Measurements from ENCODE around the gene DUOXA2. TPM values are rescaled to one million over a fixed set of nuclear protein-coding genes. Genes with fewer than 3 reads are reported as not detected.

DUOXA2 gene
- total RNA-seq, 1 donor from 2014 or later = not detected

- Mint-ChIP-seq H3K9me3 (no peaks in the 10 kb centered on the region), H3K36me3 (ENCODE audit: low read depth) (no peaks in the 10 kb centered on the region), H3K27me3 (ENCODE audit: low read depth) (peaks cover 22% of the 10 kb centered on the region), H3K27ac (ENCODE audit: unreplicated experiment) (no peak overlapping the region), H3K4me1 (no peaks in the 10 kb centered on the region), H3K4me3 (no peak overlapping the region)
- DNase-seq (ENCODE audit: low read depth, low spot score) = no peak
- no peak for TF ChIP-seq CTCF (conservative IDR thresholded peaks at IDR 0.05)
These were observed 30.9 kb upstream of the DUOXA2 start for GRCh38 chr15:45083223-45083622.

- Mint-ChIP-seq H3K27ac (ENCODE audit: unreplicated experiment) (no peak overlapping the region), H3K4me3 (no peak overlapping the region), H3K9me3 (no peaks in the 10 kb centered on the region), H3K27me3 (ENCODE audit: low read depth) (peaks cover 27% of the 10 kb centered on the region), H3K4me1 (no peaks in the 10 kb centered on the region), H3K36me3 (ENCODE audit: low read depth) (no peaks in the 10 kb centered on the region)
- DNase-seq (ENCODE audit: low read depth, low spot score) = no peak
- no peak for TF ChIP-seq CTCF (conservative IDR thresholded peaks at IDR 0.05)
These were observed 30.0 kb upstream of the DUOXA2 start for GRCh38 chr15:45084163-45084562.

GRCh38 chr15:45087513-45087912 is 26.6 kb upstream of the DUOXA2 start:
- TF ChIP-seq CTCF (conservative IDR thresholded peaks at IDR 0.05) = no peak
- Mint-ChIP-seq H3K9me3 (no peaks in the 10 kb centered on the region), H3K4me3 (no peak overlapping the region), H3K27ac (ENCODE audit: unreplicated experiment) (no peak overlapping the region), H3K27me3 (ENCODE audit: low read depth) (peaks cover 51% of the 10 kb centered on the region), H3K36me3 (ENCODE audit: low read depth) (no peaks in the 10 kb centered on the region), H3K4me1 (no peaks in the 10 kb centered on the region)
- DNase-seq (ENCODE audit: low read depth, low spot score) = no peak

GRCh38 chr15:45088801-45089711 is 25.1 kb upstream of the DUOXA2 start:
- Mint-ChIP-seq H3K4me1 (no peaks in the 10 kb centered on the region), H3K4me3 (no peak overlapping the region), H3K27ac (ENCODE audit: unreplicated experiment) (no peak overlapping the region)

GRCh38 chr15:45089712-45090373 is 24.3 kb upstream of the DUOXA2 start:
- Mint-ChIP-seq H3K4me1 (no peaks in the 10 kb centered on the region), H3K36me3 (ENCODE audit: low read depth) (no peaks in the 10 kb centered on the region), H3K27ac (ENCODE audit: unreplicated experiment) (no peak overlapping the region), H3K9me3 (no peaks in the 10 kb centered on the region), H3K4me3 (no peak overlapping the region), H3K27me3 (ENCODE audit: low read depth) (peaks cover 47% of the 10 kb centered on the region)
- no peak for TF ChIP-seq CTCF (conservative IDR thresholded peaks at IDR 0.05)
- DNase-seq (ENCODE audit: low read depth, low spot score) = no peak

More at GRCh38 chr15:45088801-45089711, 25.1 kb upstream of the DUOXA2 start:
- H3K9me3 Mint-ChIP-seq = no peaks in the 10 kb centered on the region
- H3K27me3 Mint-ChIP-seq (ENCODE audit: low read depth) = peaks cover 51% of the 10 kb centered on the region
- H3K36me3 Mint-ChIP-seq (ENCODE audit: low read depth) = no peaks in the 10 kb centered on the region
- no peak for TF ChIP-seq CTCF (conservative IDR thresholded peaks at IDR 0.05)
- no peak for DNase-seq (ENCODE audit: low read depth, low spot score)
